ENCODE data around the gene LRRC71.

DNA sequence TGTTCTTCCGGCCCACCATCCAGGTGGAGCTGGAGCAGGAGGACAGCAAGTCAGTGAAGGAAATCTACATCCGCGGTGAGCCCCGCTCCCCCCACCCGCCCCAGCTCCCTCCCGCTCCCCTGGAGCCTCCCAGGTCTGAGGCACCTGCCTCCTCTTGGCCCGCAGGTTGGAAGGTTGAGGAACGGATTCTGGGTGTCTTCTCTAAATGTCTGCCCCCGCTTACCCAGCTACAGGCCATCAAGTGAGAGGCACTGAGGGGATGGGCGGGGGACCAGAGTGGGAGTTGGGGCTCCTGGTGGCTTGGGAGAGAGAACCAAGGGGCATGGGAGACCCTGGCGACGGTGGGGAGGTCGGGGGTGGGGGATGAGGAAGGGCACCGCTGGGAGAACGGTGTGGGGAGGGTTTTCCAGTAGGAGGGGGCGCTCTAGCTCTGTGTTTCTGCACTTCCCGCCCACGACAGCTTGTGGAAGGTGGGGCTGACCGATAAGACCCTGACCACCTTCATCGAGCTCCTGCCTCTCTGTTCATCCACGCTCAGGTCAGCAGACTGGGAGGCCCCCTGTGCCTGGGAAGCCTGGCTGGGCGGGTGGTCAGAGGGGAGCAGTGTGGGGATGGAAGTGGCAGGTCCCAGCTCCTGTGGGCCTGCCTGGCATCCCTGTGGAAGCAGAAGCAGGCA, 4.2 kb downstream of the LRRC71 start:
- TF ChIP-seq, protein P1, sequence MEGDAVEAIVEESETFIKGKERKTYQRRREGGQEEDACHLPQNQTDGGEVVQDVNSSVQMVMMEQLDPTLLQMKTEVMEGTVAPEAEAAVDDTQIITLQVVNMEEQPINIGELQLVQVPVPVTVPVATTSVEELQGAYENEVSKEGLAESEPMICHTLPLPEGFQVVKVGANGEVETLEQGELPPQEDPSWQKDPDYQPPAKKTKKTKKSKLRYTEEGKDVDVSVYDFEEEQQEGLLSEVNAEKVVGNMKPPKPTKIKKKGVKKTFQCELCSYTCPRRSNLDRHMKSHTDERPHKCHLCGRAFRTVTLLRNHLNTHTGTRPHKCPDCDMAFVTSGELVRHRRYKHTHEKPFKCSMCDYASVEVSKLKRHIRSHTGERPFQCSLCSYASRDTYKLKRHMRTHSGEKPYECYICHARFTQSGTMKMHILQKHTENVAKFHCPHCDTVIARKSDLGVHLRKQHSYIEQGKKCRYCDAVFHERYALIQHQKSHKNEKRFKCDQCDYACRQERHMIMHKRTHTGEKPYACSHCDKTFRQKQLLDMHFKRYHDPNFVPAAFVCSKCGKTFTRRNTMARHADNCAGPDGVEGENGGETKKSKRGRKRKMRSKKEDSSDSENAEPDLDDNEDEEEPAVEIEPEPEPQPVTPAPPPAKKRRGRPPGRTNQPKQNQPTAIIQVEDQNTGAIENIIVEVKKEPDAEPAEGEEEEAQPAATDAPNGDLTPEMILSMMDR (conservative IDR thresholded peaks at IDR 0.05; ENCODE audit: low read depth, low read length) = no peak
- no peak for TF ChIP-seq SMC3 (IDR thresholded peaks at IDR 0.05; ENCODE audit: low read depth, low read length)
- no peak for TF ChIP-seq RAD21 (IDR thresholded peaks at IDR 0.05; ENCODE audit: low read length)
- TF ChIP-seq POLR2A (IDR thresholded peaks at IDR 0.05; ENCODE audit: low read depth, low read length) = no peak
- no peak for TF ChIP-seq MXI1 (IDR thresholded peaks at IDR 0.05; ENCODE audit: borderline replicate concordance, low read depth, low read length)
- no peak for TF ChIP-seq MAFK (IDR thresholded peaks at IDR 0.05; ENCODE audit: low read depth, low read length)
- no peak for TF ChIP-seq FOS (IDR thresholded peaks at IDR 0.05; ENCODE audit: low read depth, low read length)
- TF ChIP-seq MAZ (IDR thresholded peaks at IDR 0.05; ENCODE audit: borderline replicate concordance, low read depth, low read length) = no peak
- TF ChIP-seq, protein P2, sequence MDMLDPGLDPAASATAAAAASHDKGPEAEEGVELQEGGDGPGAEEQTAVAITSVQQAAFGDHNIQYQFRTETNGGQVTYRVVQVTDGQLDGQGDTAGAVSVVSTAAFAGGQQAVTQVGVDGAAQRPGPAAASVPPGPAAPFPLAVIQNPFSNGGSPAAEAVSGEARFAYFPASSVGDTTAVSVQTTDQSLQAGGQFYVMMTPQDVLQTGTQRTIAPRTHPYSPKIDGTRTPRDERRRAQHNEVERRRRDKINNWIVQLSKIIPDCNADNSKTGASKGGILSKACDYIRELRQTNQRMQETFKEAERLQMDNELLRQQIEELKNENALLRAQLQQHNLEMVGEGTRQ (IDR thresholded peaks at IDR 0.05; ENCODE audit: low read depth, low read length) = no peak

Data from IMR-90 (cell line).